Cardiac septum (tissue), 1 donor: ENCODE data around the gene ATXN1. TPM values are rescaled to one million over a fixed set of nuclear protein-coding genes. Genes with fewer than 3 reads are reported as not detected.

Experiments
- DNase-seq: peaks from one replicate; pipeline ENCODE4 v3.0.0-alpha.2; 2020; ENCODE audit warnings: low spot score
- intact Hi-C: fragments of 100-400 bp; cut with DNase I; formaldehyde crosslinking; loops from one replicate; pipeline ENCODE4 v1.14.0; 2022
- total RNA-seq: library from RNA; stranded (reverse); fragmentation: NEBNext Ultra II Directional; extraction: Animal tissue kit (Norgen Biotek cat#: 25700); gene quantifications from one replicate; pipeline ENCODE4 v1.2.1, GENCODE V29; 2021
- donor health status: DM: no; HTN: no; CAD: no.

The ATXN1 gene
- total RNA-seq, 1 donor from 2014 or later, result 40.2 TPM

- no peak for DNase-seq
- intact Hi-C loops, result no loop called here
These were observed 258.0 kb downstream of the ATXN1 start for GRCh38 chr6:16503241-16503775.

GRCh38 chr6:16498957-16499356 lies 262.3 kb downstream of the ATXN1 start:
- intact Hi-C loops, result no loop called here
- DNase-seq, result no peak

- DNase-seq, result no peak
- intact Hi-C loops, result no loop called here
These were observed 263.0 kb downstream of the ATXN1 start for GRCh38 chr6:16498237-16498636.

GRCh38 chr6:16496991-16497801 lies 264.1 kb downstream of the ATXN1 start:
- DNase-seq, result no peak
- intact Hi-C loops, result no loop called here

GRCh38 chr6:16496210-16496609 lies 265.1 kb downstream of the ATXN1 start:
- intact Hi-C loops, result no loop called here
- DNase-seq, result no peak

GRCh38 chr6:16494793-16495192 lies 266.5 kb downstream of the ATXN1 start:
- intact Hi-C loops, result no loop called here
- DNase-seq, result no peak

GRCh38 chr6:16493802-16494201 lies 267.5 kb downstream of the ATXN1 start:
- intact Hi-C loops, result no loop called here
- no peak for DNase-seq

GRCh38 chr6:16493112-16493511 lies 268.1 kb downstream of the ATXN1 start:
- intact Hi-C loops, result no loop called here
- DNase-seq, result no peak

GRCh38 chr6:16491666-16492313 lies 269.5 kb downstream of the ATXN1 start:
- intact Hi-C loops, result no loop called here
- no peak for DNase-seq

GRCh38 chr6:16490616-16491015 lies 270.6 kb downstream of the ATXN1 start:
- no peak for DNase-seq
- intact Hi-C loops, result no loop called here

GRCh38 chr6:16488813-16489212 lies 272.4 kb downstream of the ATXN1 start:
- intact Hi-C loops, result no loop called here
- no peak for DNase-seq

GRCh38 chr6:16487996-16488674 lies 273.1 kb downstream of the ATXN1 start:
- intact Hi-C loops, result no loop called here

GRCh38 chr6:16486661-16487060 lies 274.6 kb downstream of the ATXN1 start:
- DNase-seq, result no peak
- intact Hi-C loops, result no loop called here

More at GRCh38 chr6:16487996-16488674, 273.1 kb downstream of the ATXN1 start:
- DNase-seq, result no peak

GRCh38 chr6:16483315-16483875 lies 277.9 kb downstream of the ATXN1 start:
- intact Hi-C loops, result no loop called here
- DNase-seq, result no peak

GRCh38 chr6:16482702-16483314 lies 278.5 kb downstream of the ATXN1 start:
- intact Hi-C loops, result no loop called here
- no peak for DNase-seq

- intact Hi-C loops, result no loop called here
- DNase-seq, result no peak
These were observed 279.4 kb downstream of the ATXN1 start for GRCh38 chr6:16481697-16482399.

- no peak for DNase-seq
- intact Hi-C loops, result no loop called here
These were observed 280.3 kb downstream of the ATXN1 start for GRCh38 chr6:16480763-16481560.
